Activated T-helper 2 cell treated with anti-CD3 and anti-CD28 coated beads, Interferon-gamma antibody, Interleukin-2, Interleukin-4, amounts not matched to agents 10 μg/mL and 5 μg/mL and 100 μg/mL, durations not matched to agents 14 hours and 24 hours and 36 hours (primary cell): Measurements from ENCODE around the gene KRTAP10-10. TPM values are rescaled to one million over a fixed set of nuclear protein-coding genes. Genes with fewer than 3 reads are reported as not detected.

ENCODE experiments used
- DNase-seq: peaks from one replicate; pipeline ENCODE4 v3.0.0; 2021; ENCODE audit warnings: low spot score
- H3K27ac Mint-ChIP-seq: one replicate; pipeline ENCODE4 v1.8.0; 2021; ENCODE audit warnings: mixed read lengths
- H3K27me3 Mint-ChIP-seq: one replicate; pipeline ENCODE4 v1.8.0; 2021; ENCODE audit warnings: low read depth, mixed read lengths
- H3K36me3 Mint-ChIP-seq: one replicate; pipeline ENCODE4 v1.8.0; 2021; ENCODE audit warnings: low read depth, mixed read lengths
- H3K4me1 Mint-ChIP-seq: one replicate; pipeline ENCODE4 v1.8.0; 2021; ENCODE audit warnings: low read depth, mixed read lengths
- H3K4me3 Mint-ChIP-seq: one replicate; pipeline ENCODE4 v1.8.0; 2021; ENCODE audit warnings: low read depth, mild to moderate bottlenecking, moderate library complexity, mixed read lengths
- H3K9me3 Mint-ChIP-seq: one replicate; pipeline ENCODE4 v1.8.0; 2021; ENCODE audit warnings: mixed read lengths
- intact Hi-C: fragments of 100-400 bp; cut with micrococcal nuclease; formaldehyde crosslinking; loops from one replicate; pipeline ENCODE4 v1.15.1; 2023
- total RNA-seq: library from RNA; stranded (reverse); gene quantifications from 2 replicates; pipeline ENCODE4 v1.2.3, GENCODE V29; 2022

The KRTAP10-10 gene
- total RNA-seq, 1 donor from 2014 or later, result not detected

GRCh38 chr21:44612029-44612486 is 25.1 kb upstream of the KRTAP10-10 start, which contains the start of gene KRTAP10-8:
Gene KRTAP10-8 (plus strand): TSS chr21:44612079. CDS start chr21:44612101, 22 bp downstream.
- intact Hi-C loops, result no loop called here
- no peak for DNase-seq
- peaks cover 34% of the 10 kb centered on the region for H3K9me3 Mint-ChIP-seq
- no peaks in the 10 kb centered on the region for H3K4me1 Mint-ChIP-seq
- no peaks in the 10 kb centered on the region for H3K27me3 Mint-ChIP-seq
- no peaks in the 10 kb centered on the region for H3K36me3 Mint-ChIP-seq
- no peak within 1 kb of the TSS for H3K27ac Mint-ChIP-seq
- H3K4me3 Mint-ChIP-seq, result no peak within 1 kb of the TSS

- Mint-ChIP-seq H3K9me3 (peaks cover 34% of the 10 kb centered on the region), H3K4me1 (no peaks in the 10 kb centered on the region), H3K4me3 (no peak overlapping the region), H3K27ac (no peak overlapping the region), H3K27me3 (no peaks in the 10 kb centered on the region), H3K36me3 (no peaks in the 10 kb centered on the region)
- intact Hi-C loops, result no loop called here
- no peak for DNase-seq
Observed at GRCh38 chr21:44612669-44613229, 24.4 kb upstream of the KRTAP10-10 start.

GRCh38 chr21:44613386-44614155 is 23.6 kb upstream of the KRTAP10-10 start:
- intact Hi-C loops, result no loop called here
- Mint-ChIP-seq H3K27me3 (no peaks in the 10 kb centered on the region), H3K9me3 (peaks cover 36% of the 10 kb centered on the region), H3K4me1 (peaks cover under 1% of the 10 kb centered on the region), H3K27ac (no peak overlapping the region), H3K36me3 (no peaks in the 10 kb centered on the region), H3K4me3 (no peak overlapping the region)
- DNase-seq, result no peak

- Mint-ChIP-seq H3K36me3 (peaks cover 6% of the 10 kb centered on the region), H3K27me3 (no peaks in the 10 kb centered on the region), H3K4me3 (no peak overlapping the region), H3K4me1 (peaks cover 7% of the 10 kb centered on the region), H3K9me3 (peaks cover 37% of the 10 kb centered on the region), H3K27ac (no peak overlapping the region)
- intact Hi-C loops, result no loop called here
- no peak for DNase-seq
Observed at GRCh38 chr21:44614161-44614631, 23.0 kb upstream of the KRTAP10-10 start.

GRCh38 chr21:44614961-44615391 is 22.2 kb upstream of the KRTAP10-10 start:
- Mint-ChIP-seq H3K4me3 (no peak overlapping the region), H3K27ac (no peak overlapping the region), H3K4me1 (peaks cover 8% of the 10 kb centered on the region), H3K36me3 (peaks cover 14% of the 10 kb centered on the region), H3K9me3 (peaks cover 37% of the 10 kb centered on the region), H3K27me3 (no peaks in the 10 kb centered on the region)
- DNase-seq, result no peak
- intact Hi-C loops, result no loop called here

GRCh38 chr21:44615466-44615865 is 21.7 kb upstream of the KRTAP10-10 start:
- peaks cover 8% of the 10 kb centered on the region for H3K4me1 Mint-ChIP-seq
- no peaks in the 10 kb centered on the region for H3K27me3 Mint-ChIP-seq

GRCh38 chr21:44615911-44616590 is 21.1 kb upstream of the KRTAP10-10 start:
- H3K36me3 Mint-ChIP-seq, result peaks cover 22% of the 10 kb centered on the region
- H3K9me3 Mint-ChIP-seq, result peaks cover 36% of the 10 kb centered on the region
- peaks cover 8% of the 10 kb centered on the region for H3K4me1 Mint-ChIP-seq
- H3K27me3 Mint-ChIP-seq, result no peaks in the 10 kb centered on the region
- intact Hi-C loops, result no loop called here
- no peak overlapping the region for H3K4me3 Mint-ChIP-seq
- H3K27ac Mint-ChIP-seq, result no peak overlapping the region
- DNase-seq, result no peak

More at GRCh38 chr21:44615466-44615865, 21.7 kb upstream of the KRTAP10-10 start:
- H3K4me3 Mint-ChIP-seq, result no peak overlapping the region
- peaks cover 17% of the 10 kb centered on the region for H3K36me3 Mint-ChIP-seq
- DNase-seq, result no peak
- peaks cover 37% of the 10 kb centered on the region for H3K9me3 Mint-ChIP-seq
- H3K27ac Mint-ChIP-seq, result no peak overlapping the region
- intact Hi-C loops, result no loop called here

GRCh38 chr21:44616591-44616926 is 20.6 kb upstream of the KRTAP10-10 start:
- intact Hi-C loops, result no loop called here
- no peak overlapping the region for H3K27ac Mint-ChIP-seq

GRCh38 chr21:44617071-44617501 is 20.1 kb upstream of the KRTAP10-10 start:
- intact Hi-C loops, result no loop called here

More at GRCh38 chr21:44616591-44616926, 20.6 kb upstream of the KRTAP10-10 start:
- peaks cover 8% of the 10 kb centered on the region for H3K4me1 Mint-ChIP-seq
- H3K9me3 Mint-ChIP-seq, result peaks cover 31% of the 10 kb centered on the region
- peaks cover 22% of the 10 kb centered on the region for H3K36me3 Mint-ChIP-seq
- no peak for DNase-seq
- no peak overlapping the region for H3K4me3 Mint-ChIP-seq
- no peaks in the 10 kb centered on the region for H3K27me3 Mint-ChIP-seq

GRCh38 chr21:44618504-44618903 is 18.7 kb upstream of the KRTAP10-10 start:
- intact Hi-C loops, result no loop called here
- Mint-ChIP-seq H3K9me3 (peaks cover 39% of the 10 kb centered on the region), H3K4me3 (no peak overlapping the region)

More at GRCh38 chr21:44617071-44617501, 20.1 kb upstream of the KRTAP10-10 start:
- peaks cover 8% of the 10 kb centered on the region for H3K4me1 Mint-ChIP-seq
- no peak for DNase-seq
- H3K36me3 Mint-ChIP-seq, result peaks cover 22% of the 10 kb centered on the region
- H3K9me3 Mint-ChIP-seq, result peaks cover 30% of the 10 kb centered on the region
- H3K4me3 Mint-ChIP-seq, result no peak overlapping the region
- no peaks in the 10 kb centered on the region for H3K27me3 Mint-ChIP-seq
- no peak overlapping the region for H3K27ac Mint-ChIP-seq

GRCh38 chr21:44618909-44619308 is 18.2 kb upstream of the KRTAP10-10 start:
- Mint-ChIP-seq H3K27ac (peak overlapping the region; percentile 70), H3K4me3 (peak overlapping the region; percentile 2), H3K9me3 (peaks cover 43% of the 10 kb centered on the region), H3K4me1 (peaks cover 8% of the 10 kb centered on the region), H3K36me3 (peaks cover 22% of the 10 kb centered on the region), H3K27me3 (peaks cover under 1% of the 10 kb centered on the region)
- DNase-seq, result peak; percentile 34
- intact Hi-C loops, result no loop called here

More at GRCh38 chr21:44618504-44618903, 18.7 kb upstream of the KRTAP10-10 start:
- H3K36me3 Mint-ChIP-seq, result peaks cover 22% of the 10 kb centered on the region
- peaks cover 8% of the 10 kb centered on the region for H3K4me1 Mint-ChIP-seq
- H3K27me3 Mint-ChIP-seq, result no peaks in the 10 kb centered on the region
- no peak for DNase-seq
- H3K27ac Mint-ChIP-seq, result peak overlapping the region; percentile 70

GRCh38 chr21:44619886-44620285 is 17.3 kb upstream of the KRTAP10-10 start:
- intact Hi-C loops, result no loop called here
- Mint-ChIP-seq H3K36me3 (peaks cover 22% of the 10 kb centered on the region), H3K27ac (no peak overlapping the region), H3K4me1 (peaks cover 8% of the 10 kb centered on the region), H3K9me3 (peaks cover 53% of the 10 kb centered on the region), H3K27me3 (peaks cover 4% of the 10 kb centered on the region), H3K4me3 (no peak overlapping the region)
- no peak for DNase-seq
